HepG2 (cell line): ENCODE data around the gene PPCS. TPM values are rescaled to one million over a fixed set of nuclear protein-coding genes. Genes with fewer than 3 reads are reported as not detected.

Experiments used
- CAMTA2 ChIP-seq: sonication (generic); formaldehyde crosslinking; IDR thresholded peaks from 2 replicates; pipeline ENCODE4 v1.4.0; 2020; ENCODE audit warnings: mild to moderate bottlenecking, missing genetic modification reagents, borderline replicate concordance
- CENPX ChIP-seq: sonication (generic); formaldehyde crosslinking; IDR thresholded peaks from 2 replicates; pipeline ENCODE4 v1.9.0; 2021; ENCODE audit warnings: mild to moderate bottlenecking, missing genetic modification reagents, moderate library complexity
- ELF1 ChIP-seq: sonication (generic); formaldehyde crosslinking; IDR thresholded peaks from 2 replicates; pipeline ENCODE4 v1.4.0; 2020; ENCODE audit warnings: missing genetic modification reagents
- MTA1 ChIP-seq: sonication (generic); formaldehyde crosslinking; IDR thresholded peaks from 2 replicates; pipeline ENCODE4 v1.4.0; 2020; ENCODE audit warnings: missing genetic modification reagents, mild to moderate bottlenecking, borderline replicate concordance
- MXI1 ChIP-seq: IDR thresholded peaks from 3 replicates; pipeline ENCODE4 v1.6.1; 2012; ENCODE audit warnings: low read depth, low read length, inconsistent platforms, borderline replicate concordance
- NFYC ChIP-seq: IDR thresholded peaks from 2 replicates; pipeline ENCODE4 v1.6.1; 2016; ENCODE audit warnings: missing genetic modification reagents, missing compliant biosample characterization
- PAF1 ChIP-seq: IDR thresholded peaks from 2 replicates; pipeline ENCODE4 v1.6.1; 2016; ENCODE audit warnings: missing genetic modification reagents, missing compliant biosample characterization
- POLR2AphosphoS2 ChIP-seq: IDR thresholded peaks from 2 replicates; pipeline ENCODE4 v1.6.1; 2011; ENCODE audit warnings: low read depth, low read length, improper control_type of control experiment
- SP1 ChIP-seq, 2 experiments: fragments of 450-650 bp in 1 of 2; sonication (generic) in 1 of 2; formaldehyde crosslinking in 1 of 2; IDR thresholded peaks; 2 replicates each; pipeline versions ENCODE4 v1.4.0 to v1.6.1; 2016 to 2020; ENCODE audit warnings: missing genetic modification reagents in 1 of 2
- ZFP41 ChIP-seq: sonication (generic); formaldehyde crosslinking; IDR thresholded peaks from 2 replicates; pipeline ENCODE4 v1.4.0; 2020; ENCODE audit warnings: mild to moderate bottlenecking, missing genetic modification reagents, borderline replicate concordance
- ZKSCAN8 ChIP-seq: IDR thresholded peaks from 2 replicates; pipeline ENCODE4 v1.6.1; 2016; ENCODE audit warnings: borderline replicate concordance, missing genetic modification reagents, missing compliant biosample characterization
- ZNF10 ChIP-seq: sonication (generic); formaldehyde crosslinking; IDR thresholded peaks from 2 replicates; pipeline ENCODE4 v1.4.0; 2020; ENCODE audit warnings: mild to moderate bottlenecking, low read depth, missing genetic modification reagents, borderline replicate concordance
- ZNF101 ChIP-seq: sonication (generic); formaldehyde crosslinking; IDR thresholded peaks from 2 replicates; pipeline ENCODE4 v1.4.0; 2020; ENCODE audit warnings: mild to moderate bottlenecking, low read depth, missing genetic modification reagents, borderline replicate concordance
- ZNF235 ChIP-seq: sonication (generic); formaldehyde crosslinking; IDR thresholded peaks from 2 replicates; pipeline ENCODE4 v1.8.1; 2023; ENCODE audit warnings: mild to moderate bottlenecking, missing genetic modification reagents, borderline replicate concordance
- ZNF510 ChIP-seq: sonication (generic); formaldehyde crosslinking; IDR thresholded peaks from 2 replicates; pipeline ENCODE4 v1.4.0; 2020; ENCODE audit warnings: low read depth, mild to moderate bottlenecking, missing genetic modification reagents
- ZNF747 ChIP-seq: sonication (generic); formaldehyde crosslinking; IDR thresholded peaks from 2 replicates; pipeline ENCODE4 v1.8.1; 2023; ENCODE audit warnings: missing genetic modification reagents, mild to moderate bottlenecking, borderline replicate concordance
- ZNF879 ChIP-seq: sonication (generic); formaldehyde crosslinking; IDR thresholded peaks from 2 replicates; pipeline ENCODE4 v1.8.1; 2023; ENCODE audit warnings: missing genetic modification reagents
- ZSCAN21 ChIP-seq: sonication (generic); formaldehyde crosslinking; IDR thresholded peaks from 2 replicates; pipeline ENCODE4 v1.8.0; 2022; ENCODE audit warnings: mild to moderate bottlenecking, missing genetic modification reagents, moderate library complexity, borderline replicate concordance
- ZSCAN29 ChIP-seq: sonication (generic); formaldehyde crosslinking; conservative IDR thresholded peaks from 2 replicates; pipeline ENCODE4 v1.4.0; 2020; ENCODE audit warnings: mild to moderate bottlenecking, missing genetic modification reagents
- polyA plus RNA-seq, 8 experiments: library from polyadenylated mRNA; depleted of rRNA in 3 of 8; stranded (reverse) in 7 of 8; unstranded in 1 of 8; fragments of >200 nt; fragmentation: Illumina TruSeq in 4 of 8; extraction: Trizol in 4 of 8; gene quantifications; 2 replicates each; pipeline versions ENCODE4 v1.2.1 to v1.2.3, GENCODE V29; 2011 to 2016; ENCODE audit warnings: low read depth in 4 of 8, missing spikeins in 1 of 8, mixed read lengths in 1 of 8; ENCODE audit not compliant: insufficient read depth in 1 of 8
- total RNA-seq, 5 experiments: library from RNA; depleted of rRNA; stranded (reverse); fragments of >200 nt; fragmentation: Illumina TruSeq; extraction: Trizol; gene quantifications; 2 replicates each; pipeline ENCODE4 v1.2.3, GENCODE V29; 2016; ENCODE audit warnings: low read depth in 1 of 5
- TF ChIP-seq, protein P1 (sequence below): sonication (generic); formaldehyde crosslinking; IDR thresholded peaks from 2 replicates; pipeline ENCODE4 v1.8.0; 2022; ENCODE audit warnings: mild to moderate bottlenecking, missing genetic modification reagents, borderline replicate concordance
- TF ChIP-seq, protein P2 (sequence below): sonication (generic); formaldehyde crosslinking; IDR thresholded peaks from 2 replicates; pipeline ENCODE4 v1.4.0; 2020; ENCODE audit warnings: missing genetic modification reagents
- TF ChIP-seq, protein P3 (sequence below): sonication (generic); formaldehyde crosslinking; IDR thresholded peaks from 2 replicates; pipeline ENCODE4 v1.4.0; 2020; ENCODE audit warnings: low read depth, mild to moderate bottlenecking, missing genetic modification reagents
- TF ChIP-seq, protein P4 (sequence below): sonication (generic); formaldehyde crosslinking; IDR thresholded peaks from 2 replicates; pipeline ENCODE4 v1.4.0; 2020; ENCODE audit warnings: missing genetic modification reagents

Gene PPCS
- total and polyA plus RNA-seq, 2 of the 13 experiments (the other 11 are each of a cell fraction or from before 2014, with no cell fraction given) = 13.4 to 38.9 TPM

DNA sequence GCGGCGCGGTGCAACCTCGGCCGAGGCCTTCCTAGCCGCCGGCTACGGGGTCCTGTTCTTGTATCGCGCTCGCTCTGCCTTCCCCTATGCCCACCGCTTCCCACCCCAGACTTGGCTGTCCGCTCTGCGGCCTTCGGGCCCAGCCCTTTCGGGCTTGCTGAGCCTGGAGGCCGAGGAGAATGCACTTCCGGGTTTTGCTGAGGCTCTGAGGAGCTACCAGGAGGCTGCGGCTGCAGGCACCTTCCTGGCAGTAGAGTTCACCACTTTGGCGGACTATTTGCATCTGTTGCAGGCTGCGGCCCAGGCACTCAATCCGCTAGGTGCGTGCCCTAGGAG, 379 bp downstream of the PPCS start (continued):
- TF ChIP-seq ZNF235 (no peak), CENPX (no peak), ZFP41 (CRISPR knock-in tag) (no peak; the same call in 1 of the 2 replicates), SP1 (IDR thresholded peaks at IDR 0.05) (no peak), SP1 (CRISPR knock-in tag; IDR thresholded peaks at IDR 0.05) (no peak), ZKSCAN8 (CRISPR knock-in tag) (no peak), MXI1 (0 out of 3 replicates have a peak, but pooled peaks have one; percentile 19), ZNF747 (CRISPR knock-in tag) (no peak), ZSCAN21 (no peak), NFYC (no peak), ZNF879 (CRISPR knock-in tag) (no peak), ZNF510 (CRISPR knock-in tag) (0 out of 2 replicates have a peak, but pooled peaks have one; percentile 19), POLR2AphosphoS2 (no peak), ZNF10 (no peak), CAMTA2 (CRISPR knock-in tag) (no peak), ZSCAN29 (CRISPR knock-in tag) (no peak), ELF1 (CRISPR knock-in tag) (peak; percentile 99), PAF1 (CRISPR knock-in tag) (no peak), MTA1 (peak; percentile 54; the same call in 1 of the 2 replicates), ZNF101 (CRISPR knock-in tag) (no peak)
- TF ChIP-seq, protein P1, sequence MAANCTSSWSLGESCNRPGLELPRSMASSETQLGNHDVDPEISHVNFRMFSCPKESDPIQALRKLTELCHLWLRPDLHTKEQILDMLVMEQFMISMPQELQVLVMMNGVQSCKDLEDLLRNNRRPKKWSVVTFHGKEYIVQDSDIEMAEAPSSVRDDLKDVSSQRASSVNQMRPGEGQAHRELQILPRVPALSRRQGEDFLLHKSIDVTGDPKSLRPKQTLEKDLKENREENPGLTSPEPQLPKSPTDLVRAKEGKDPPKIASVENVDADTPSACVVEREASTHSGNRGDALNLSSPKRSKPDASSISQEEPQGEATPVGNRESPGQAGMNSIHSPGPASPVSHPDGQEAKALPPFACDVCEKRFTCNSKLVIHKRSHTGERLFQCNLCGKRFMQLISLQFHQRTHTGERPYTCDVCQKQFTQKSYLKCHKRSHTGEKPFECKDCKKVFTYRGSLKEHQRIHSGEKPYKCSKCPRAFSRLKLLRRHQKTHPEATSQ (CRISPR knock-in tag) = no peak
- TF ChIP-seq, protein P2, sequence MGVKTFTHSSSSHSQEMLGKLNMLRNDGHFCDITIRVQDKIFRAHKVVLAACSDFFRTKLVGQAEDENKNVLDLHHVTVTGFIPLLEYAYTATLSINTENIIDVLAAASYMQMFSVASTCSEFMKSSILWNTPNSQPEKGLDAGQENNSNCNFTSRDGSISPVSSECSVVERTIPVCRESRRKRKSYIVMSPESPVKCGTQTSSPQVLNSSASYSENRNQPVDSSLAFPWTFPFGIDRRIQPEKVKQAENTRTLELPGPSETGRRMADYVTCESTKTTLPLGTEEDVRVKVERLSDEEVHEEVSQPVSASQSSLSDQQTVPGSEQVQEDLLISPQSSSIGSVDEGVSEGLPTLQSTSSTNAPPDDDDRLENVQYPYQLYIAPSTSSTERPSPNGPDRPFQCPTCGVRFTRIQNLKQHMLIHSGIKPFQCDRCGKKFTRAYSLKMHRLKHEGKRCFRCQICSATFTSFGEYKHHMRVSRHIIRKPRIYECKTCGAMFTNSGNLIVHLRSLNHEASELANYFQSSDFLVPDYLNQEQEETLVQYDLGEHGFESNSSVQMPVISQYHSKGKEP (CRISPR knock-in tag) = peak; percentile 47; the same call in 1 of the 2 replicates
- TF ChIP-seq, protein P3, sequence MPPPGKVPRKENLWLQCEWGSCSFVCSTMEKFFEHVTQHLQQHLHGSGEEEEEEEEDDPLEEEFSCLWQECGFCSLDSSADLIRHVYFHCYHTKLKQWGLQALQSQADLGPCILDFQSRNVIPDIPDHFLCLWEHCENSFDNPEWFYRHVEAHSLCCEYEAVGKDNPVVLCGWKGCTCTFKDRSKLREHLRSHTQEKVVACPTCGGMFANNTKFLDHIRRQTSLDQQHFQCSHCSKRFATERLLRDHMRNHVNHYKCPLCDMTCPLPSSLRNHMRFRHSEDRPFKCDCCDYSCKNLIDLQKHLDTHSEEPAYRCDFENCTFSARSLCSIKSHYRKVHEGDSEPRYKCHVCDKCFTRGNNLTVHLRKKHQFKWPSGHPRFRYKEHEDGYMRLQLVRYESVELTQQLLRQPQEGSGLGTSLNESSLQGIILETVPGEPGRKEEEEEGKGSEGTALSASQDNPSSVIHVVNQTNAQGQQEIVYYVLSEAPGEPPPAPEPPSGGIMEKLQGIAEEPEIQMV (CRISPR knock-in tag) = no peak
- TF ChIP-seq, protein P4, sequence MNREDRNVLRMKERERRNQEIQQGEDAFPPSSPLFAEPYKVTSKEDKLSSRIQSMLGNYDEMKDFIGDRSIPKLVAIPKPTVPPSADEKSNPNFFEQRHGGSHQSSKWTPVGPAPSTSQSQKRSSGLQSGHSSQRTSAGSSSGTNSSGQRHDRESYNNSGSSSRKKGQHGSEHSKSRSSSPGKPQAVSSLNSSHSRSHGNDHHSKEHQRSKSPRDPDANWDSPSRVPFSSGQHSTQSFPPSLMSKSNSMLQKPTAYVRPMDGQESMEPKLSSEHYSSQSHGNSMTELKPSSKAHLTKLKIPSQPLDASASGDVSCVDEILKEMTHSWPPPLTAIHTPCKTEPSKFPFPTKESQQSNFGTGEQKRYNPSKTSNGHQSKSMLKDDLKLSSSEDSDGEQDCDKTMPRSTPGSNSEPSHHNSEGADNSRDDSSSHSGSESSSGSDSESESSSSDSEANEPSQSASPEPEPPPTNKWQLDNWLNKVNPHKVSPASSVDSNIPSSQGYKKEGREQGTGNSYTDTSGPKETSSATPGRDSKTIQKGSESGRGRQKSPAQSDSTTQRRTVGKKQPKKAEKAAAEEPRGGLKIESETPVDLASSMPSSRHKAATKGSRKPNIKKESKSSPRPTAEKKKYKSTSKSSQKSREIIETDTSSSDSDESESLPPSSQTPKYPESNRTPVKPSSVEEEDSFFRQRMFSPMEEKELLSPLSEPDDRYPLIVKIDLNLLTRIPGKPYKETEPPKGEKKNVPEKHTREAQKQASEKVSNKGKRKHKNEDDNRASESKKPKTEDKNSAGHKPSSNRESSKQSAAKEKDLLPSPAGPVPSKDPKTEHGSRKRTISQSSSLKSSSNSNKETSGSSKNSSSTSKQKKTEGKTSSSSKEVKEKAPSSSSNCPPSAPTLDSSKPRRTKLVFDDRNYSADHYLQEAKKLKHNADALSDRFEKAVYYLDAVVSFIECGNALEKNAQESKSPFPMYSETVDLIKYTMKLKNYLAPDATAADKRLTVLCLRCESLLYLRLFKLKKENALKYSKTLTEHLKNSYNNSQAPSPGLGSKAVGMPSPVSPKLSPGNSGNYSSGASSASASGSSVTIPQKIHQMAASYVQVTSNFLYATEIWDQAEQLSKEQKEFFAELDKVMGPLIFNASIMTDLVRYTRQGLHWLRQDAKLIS (CRISPR knock-in tag) = no peak
